Renal pelvis (tissue), 12 donors: Measurements from ENCODE around the gene GTPBP4. TPM values are rescaled to one million over a fixed set of nuclear protein-coding genes. Genes with fewer than 3 reads are reported as not detected.

ENCODE experiments used
- DNase-seq: peaks from one replicate; pipeline ENCODE4 v3.0.0-alpha.2; 2013
- long read RNA-seq, 16 experiments: transcript quantifications; one replicate each; lab custom pipeline, GENCODE V29; 2026
- polyA plus RNA-seq, 3 donors: library from polyadenylated mRNA; unstranded; fragments of 120-200 nt; gene quantifications; one replicate each; pipeline ENCODE4 v1.2.1, GENCODE V29; 2013; ENCODE audit not compliant: insufficient read length in 3 of 3

Gene GTPBP4
- polyA plus RNA-seq = 10 to 100 TPM; 59.2 to 68.4 (median 62.2) TPM
- long read RNA-seq, donor 1, full-length matches to known transcripts = 11 of 32 reads
- long read RNA-seq, donor 1, partial matches to known transcripts = 21 of 32 reads
- long read RNA-seq, donor 1, other reads (novel, unspliced or antisense) = 0 of 32 reads
- long read RNA-seq, donor 2, full-length matches to known transcripts = 9 of 15 reads
- long read RNA-seq, donor 2, partial matches to known transcripts = 6 of 15 reads
- long read RNA-seq, donor 2, other reads (novel, unspliced or antisense) = 0 of 15 reads
- long read RNA-seq, donor 3, full-length matches to known transcripts = 7 of 13 reads
- long read RNA-seq, donor 3, partial matches to known transcripts = 6 of 13 reads
- long read RNA-seq, donor 3, other reads (novel, unspliced or antisense) = 0 of 13 reads
- long read RNA-seq, donor 4, full-length matches to known transcripts = 13 of 18 reads
- long read RNA-seq, donor 4, partial matches to known transcripts = 5 of 18 reads
- long read RNA-seq, donor 4, other reads (novel, unspliced or antisense) = 0 of 18 reads
- long read RNA-seq, donor 5, full-length matches to known transcripts = 2 of 7 reads
- long read RNA-seq, donor 5, partial matches to known transcripts = 5 of 7 reads
- long read RNA-seq, donor 5, other reads (novel, unspliced or antisense) = 0 of 7 reads
- long read RNA-seq, donor 6, full-length matches to known transcripts = 7 of 12 reads
- long read RNA-seq, donor 6, partial matches to known transcripts = 5 of 12 reads
- long read RNA-seq, donor 6, other reads (novel, unspliced or antisense) = 0 of 12 reads
- long read RNA-seq, donor 7, full-length matches to known transcripts = 14 of 24 reads
- long read RNA-seq, donor 7, partial matches to known transcripts = 10 of 24 reads
- long read RNA-seq, donor 7, other reads (novel, unspliced or antisense) = 0 of 24 reads
- long read RNA-seq, donor 8, full-length matches to known transcripts = 5 of 5 reads
- long read RNA-seq, donor 8, partial matches to known transcripts = 0 of 5 reads
- long read RNA-seq, donor 8, other reads (novel, unspliced or antisense) = 0 of 5 reads
- long read RNA-seq, donor 9, full-length matches to known transcripts = 11 of 11 reads
- long read RNA-seq, donor 9, partial matches to known transcripts = 0 of 11 reads
- long read RNA-seq, donor 9, other reads (novel, unspliced or antisense) = 0 of 11 reads
- long read RNA-seq, donor 10, full-length matches to known transcripts = 6 of 6 reads
- long read RNA-seq, donor 10, partial matches to known transcripts = 0 of 6 reads
- long read RNA-seq, donor 10, other reads (novel, unspliced or antisense) = 0 of 6 reads
- long read RNA-seq, donor 11, full-length matches to known transcripts = 1 of 6 reads
- long read RNA-seq, donor 11, partial matches to known transcripts = 5 of 6 reads
- long read RNA-seq, donor 11, other reads (novel, unspliced or antisense) = 0 of 6 reads
- long read RNA-seq, donor 12, full-length matches to known transcripts = 9 of 19 reads
- long read RNA-seq, donor 12, partial matches to known transcripts = 10 of 19 reads
- long read RNA-seq, donor 12, other reads (novel, unspliced or antisense) = 0 of 19 reads
- long read RNA-seq, donor 13, full-length matches to known transcripts = 4 of 4 reads
- long read RNA-seq, donor 13, partial matches to known transcripts = 0 of 4 reads
- long read RNA-seq, donor 13, other reads (novel, unspliced or antisense) = 0 of 4 reads
- long read RNA-seq, donor 14 = 0 reads
- long read RNA-seq, donor 15, full-length matches to known transcripts = 11 of 35 reads
- long read RNA-seq, donor 15, partial matches to known transcripts = 24 of 35 reads
- long read RNA-seq, donor 15, other reads (novel, unspliced or antisense) = 0 of 35 reads
- long read RNA-seq, donor 16, full-length matches to known transcripts = 14 of 14 reads
- long read RNA-seq, donor 16, partial matches to known transcripts = 0 of 14 reads
- long read RNA-seq, donor 16, other reads (novel, unspliced or antisense) = 0 of 14 reads

GRCh38 chr10:987870-988666, at the start of gene GTPBP4:
TSS of gene GTPBP4 (plus strand) at chr10:988434. CDS start at chr10:988480, 46 bp downstream.
- DNase-seq = peak; percentile 98

GRCh38 chr10:938941-939678, 49.1 kb upstream of the GTPBP4 start:
- DNase-seq = no peak

GRCh38 chr10:943334-944033, 44.8 kb upstream of the GTPBP4 start:
- no peak for DNase-seq

- DNase-seq = no peak
These were observed 44.0 kb upstream of the GTPBP4 start for GRCh38 chr10:944034-944831.

- no peak for DNase-seq
These were observed 42.5 kb upstream of the GTPBP4 start for GRCh38 chr10:945778-946177.

- no peak for DNase-seq
These were observed 41.2 kb upstream of the GTPBP4 start for GRCh38 chr10:947051-947450.

- DNase-seq = no peak
These were observed 40.4 kb upstream of the GTPBP4 start for GRCh38 chr10:947881-948280.

- DNase-seq = no peak
These were observed 39.9 kb upstream of the GTPBP4 start for GRCh38 chr10:948347-948746.

- no peak for DNase-seq
These were observed 38.8 kb upstream of the GTPBP4 start for GRCh38 chr10:949446-949845.

GRCh38 chr10:953836-954235, 34.4 kb upstream of the GTPBP4 start:
- DNase-seq = no peak

- DNase-seq = no peak
These were observed 33.8 kb upstream of the GTPBP4 start for GRCh38 chr10:954396-954795.

- no peak for DNase-seq
These were observed 33.0 kb upstream of the GTPBP4 start for GRCh38 chr10:955127-955819.

GRCh38 chr10:955820-956217, 32.4 kb upstream of the GTPBP4 start:
- DNase-seq = no peak

- DNase-seq = no peak
These were observed 30.1 kb upstream of the GTPBP4 start for GRCh38 chr10:958106-958505.

GRCh38 chr10:958856-959255, 29.4 kb upstream of the GTPBP4 start:
- no peak for DNase-seq

- no peak for DNase-seq
These were observed 25.9 kb upstream of the GTPBP4 start for GRCh38 chr10:962342-962741.

- DNase-seq = no peak
These were observed 25.0 kb upstream of the GTPBP4 start for GRCh38 chr10:963186-963585.
